A549 (cell line): ENCODE data around the gene NR2C2AP. TPM values are rescaled to one million over a fixed set of nuclear protein-coding genes. Genes with fewer than 3 reads are reported as not detected.

ENCODE experiments used
- ATAC-seq, 2 experiments: fragments of 200-7000 bp in 1 of 2; fragments of >200 bp in 1 of 2; cut with Nextera tagmentation in 1 of 2; cut with Tn5 transposase in 1 of 2; 3 replicates each; pipeline versions ENCODE4 v1.8.0 to v1.9.1; 2018 to 2020; ENCODE audit warnings: mild to moderate bottlenecking in 1 of 2, moderate library complexity in 1 of 2
- CTCF ChIA-PET: fragments of 300-600 bp; sonication (Branson Sonifier 250); formaldehyde crosslinking; extraction: SDS; loops from one replicate; lab custom pipeline; 2021; ENCODE audit warnings: antibody characterized with exemption, inconsistent platforms; lab: Yijun Ruan, JAX
- POLR2A ChIA-PET: fragments of 350-600 bp; formaldehyde crosslinking; extraction: SDS; loops from one replicate; lab custom pipeline; 2021; ENCODE audit warnings: antibody characterized with exemption, inconsistent platforms; lab: Yijun Ruan, JAX
- DNase-seq, 2 experiments: peaks; one replicate each; pipeline versions ENCODE4 v3.0.0 to v3.0.0-alpha.2; 2011 to 2016; ENCODE audit warnings: low read depth in 1 of 2, low spot score in 1 of 2
- FAIRE-seq: peaks from 2 replicates; lab custom pipeline; 2011; peaks lifted over from hg19 to GRCh38; lab: Jason Lieb, UNC
- H3K27ac ChIP-seq, 2 experiments: fragments of >200 bp; sonication (Bioruptor Twin); formaldehyde crosslinking; 3 replicates each; pipeline ENCODE4 v1.5.1; 2016 to 2017
- H3K4me1 ChIP-seq: fragments of >200 bp; sonication (Bioruptor Twin); formaldehyde crosslinking; 3 replicates; pipeline ENCODE4 v1.6.1; 2016
- H3K4me2 ChIP-seq: fragments of >200 bp; sonication (Bioruptor Twin); formaldehyde crosslinking; 3 replicates; pipeline ENCODE4 v1.6.1; 2016
- H3K4me3 ChIP-seq: fragments of >200 bp; sonication (Bioruptor Twin); formaldehyde crosslinking; 3 replicates; pipeline ENCODE4 v1.5.1; 2016
- H3K9me3 ChIP-seq: fragments of >200 bp; sonication (Bioruptor Twin); formaldehyde crosslinking; 3 replicates; pipeline ENCODE4 v1.6.1; 2016
- ATOH8 ChIP-seq: fragments of 250-450 bp; sonication (Bioruptor Pico); IDR thresholded peaks from 2 replicates; pipeline ENCODE4 v1.5.0; 2020; ENCODE audit warnings: low read depth, mild to moderate bottlenecking, moderate library complexity
- BHLHE40 ChIP-seq: IDR thresholded peaks from 2 replicates; pipeline ENCODE4 v1.6.1; 2012; ENCODE audit warnings: low read depth, low read length, inconsistent platforms
- CEBPB ChIP-seq, 2 experiments: fragments of >200 bp in 1 of 2; sonication (Bioruptor Twin) in 1 of 2; formaldehyde crosslinking in 1 of 2; IDR thresholded peaks; 2 replicates each; pipeline ENCODE4 v1.6.1; 2012 to 2016
- EHF ChIP-seq: fragments of 250-450 bp; sonication (Bioruptor Pico); IDR thresholded peaks from 2 replicates; pipeline ENCODE4 v1.5.0; 2020; ENCODE audit warnings: mild to moderate bottlenecking
- FOSB ChIP-seq: fragments of 250-450 bp; sonication (Bioruptor Pico); IDR thresholded peaks from 2 replicates; pipeline ENCODE4 v1.5.0; 2020; ENCODE audit warnings: mild to moderate bottlenecking, moderate library complexity
- GATA3 ChIP-seq: IDR thresholded peaks from 2 replicates; pipeline ENCODE4 v1.6.1; 2012; ENCODE audit warnings: borderline replicate concordance
- HEYL ChIP-seq: fragments of 250-450 bp; sonication (Bioruptor Pico); IDR thresholded peaks from 2 replicates; pipeline ENCODE4 v1.8.0; 2021; ENCODE audit warnings: mild to moderate bottlenecking, moderate library complexity
- HOXA7 ChIP-seq: fragments of 250-450 bp; sonication (Bioruptor Pico); IDR thresholded peaks from 2 replicates; pipeline ENCODE4 v1.5.0; 2020; ENCODE audit warnings: mild to moderate bottlenecking, moderate library complexity
- HOXB13 ChIP-seq: fragments of 250-450 bp; sonication (Bioruptor Pico); IDR thresholded peaks from 2 replicates; pipeline ENCODE4 v1.5.0; 2020; ENCODE audit warnings: low read depth, mild to moderate bottlenecking, moderate library complexity
- HOXB5 ChIP-seq: fragments of 250-450 bp; sonication (Bioruptor Pico); IDR thresholded peaks from 2 replicates; pipeline ENCODE4 v1.5.0; 2020; ENCODE audit warnings: mild to moderate bottlenecking, moderate library complexity
- JUNB ChIP-seq: fragments of >200 bp; sonication (Bioruptor Twin); formaldehyde crosslinking; IDR thresholded peaks from 2 replicates; pipeline ENCODE4 v1.6.1; 2016
- KDM5A ChIP-seq: fragments of 200-600 bp; sonication (generic); IDR thresholded peaks from 2 replicates; pipeline ENCODE4 v1.6.1; 2016; ENCODE audit warnings: antibody characterized with exemption, mild to moderate bottlenecking
- MAFK ChIP-seq: fragments of 450-650 bp; IDR thresholded peaks from 2 replicates; pipeline ENCODE4 v1.6.1; 2014; ENCODE audit not compliant: partially characterized antibody
- MAZ ChIP-seq: fragments of 150-350 bp; IDR thresholded peaks from 2 replicates; pipeline ENCODE4 v1.6.1; 2014; ENCODE audit warnings: antibody characterized with exemption, low read depth, low read length, borderline replicate concordance
- MYC ChIP-seq: IDR thresholded peaks from 2 replicates; pipeline ENCODE4 v1.6.1; 2012; ENCODE audit warnings: mild to moderate bottlenecking, inconsistent platforms, low read length, improper control_type of control experiment, borderline replicate concordance
- NPAS2 ChIP-seq: fragments of 250-450 bp; sonication (Bioruptor Pico); IDR thresholded peaks from 2 replicates; pipeline ENCODE4 v1.8.0; 2022; ENCODE audit warnings: mild to moderate bottlenecking, moderate library complexity, borderline replicate concordance
- PHF8 ChIP-seq: fragments of 200-600 bp; sonication (generic); IDR thresholded peaks from 2 replicates; pipeline ENCODE4 v1.6.1; 2016; ENCODE audit warnings: low read depth, mild to moderate bottlenecking, antibody characterized with exemption, moderate library complexity, borderline replicate concordance
- RAD21 ChIP-seq, 2 experiments: fragments of >200 bp in 1 of 2; sonication (Bioruptor Twin) in 1 of 2; formaldehyde crosslinking in 1 of 2; IDR thresholded peaks in 1 of 2; conservative IDR thresholded peaks in 1 of 2; 2 replicates in 1 of 2; 3 replicates in 1 of 2; pipeline ENCODE4 v1.6.1; 2012 to 2018; ENCODE audit warnings: inconsistent platforms in 1 of 2
- RCOR1 ChIP-seq: fragments of 150-350 bp; IDR thresholded peaks from 2 replicates; pipeline ENCODE4 v1.6.1; 2014; ENCODE audit warnings: antibody characterized with exemption, low read length, low read depth
- RFX5 ChIP-seq: fragments of 450-650 bp; IDR thresholded peaks from 2 replicates; pipeline ENCODE4 v1.7.1; 2014; ENCODE audit warnings: antibody characterized with exemption, mild to moderate bottlenecking, moderate library complexity
- TFCP2L1 ChIP-seq: fragments of 250-450 bp; sonication (Bioruptor Pico); IDR thresholded peaks from 2 replicates; pipeline ENCODE4 v1.5.0; 2021; ENCODE audit warnings: mild to moderate bottlenecking
- TP53 ChIP-seq: fragments of 250-450 bp; sonication (Bioruptor Pico); IDR thresholded peaks from 2 replicates; pipeline ENCODE4 v1.5.0; 2021; ENCODE audit warnings: mild to moderate bottlenecking, moderate library complexity
- WGBS: methylation state at CpG from one replicate; pipeline ENCODE4 v1.1.6; 2017; ENCODE audit errors: missing lambda C conversion rate; 5-methylcytosine and 5-hydroxymethylcytosine counted together
- polyA plus RNA-seq, 4 experiments: library from polyadenylated mRNA; depleted of rRNA in 3 of 4; stranded (reverse); fragments of >200 nt; fragmentation: RNase III in 1 of 4; extraction: RNeasy Plus Mini Kit Qiagen cat#74134 plus additional on column Dnase treatment in 1 of 4; gene quantifications; 2 replicates in 3 of 4; 3 replicates in 1 of 4; pipeline ENCODE4 v1.2.3, GENCODE V29; 2011 to 2017

Gene NR2C2AP
- polyA plus RNA-seq, 2 of the 4 experiments (the other 2 are of a cell fraction) = 20.0 to 24.6 TPM

GRCh38 chr19:19170053-19170872 is 33.0 kb downstream of the NR2C2AP start, which contains the start of gene MEF2B:
Gene MEF2B (minus strand): TSS chr19:19170263. CDS start chr19:19150735, 19,528 bp downstream.
- CTCF ChIA-PET = no interaction called here
- FAIRE-seq = no peak

GRCh38 chr19:19169236-19170052 is 33.8 kb downstream of the NR2C2AP start:
- CTCF ChIA-PET = no interaction called here
- ATAC-seq = no peak; a peak in 1 of 6 replicates

More at GRCh38 chr19:19170053-19170872, 33.0 kb downstream of the NR2C2AP start, which contains the start of gene MEF2B:
- peaks cover 5% of the 10 kb centered on the region; the same call in 1 of the 3 replicates for H3K4me1 ChIP-seq
- H3K9me3 ChIP-seq = no peaks in the 10 kb centered on the region
- ATAC-seq = peak; percentile 26 to 70; a peak in 3 of 6 replicates
- POLR2A ChIA-PET = no interaction called here
- H3K4me3 ChIP-seq = no peak within 1 kb of the TSS
- WGBS = 86% methylated on average over 29 of the region's 56 CpGs
- DNase-seq = peak in 1 of 2 experiments; percentile 18
- TF ChIP-seq GATA3 (no peak), TP53 (CRISPR knock-in tag) (no peak), EHF (CRISPR knock-in tag) (no peak), MYC (no peak), HOXB5 (no peak), ATOH8 (CRISPR knock-in tag) (no peak), HOXA7 (CRISPR knock-in tag) (no peak)
- TF ChIP-seq, all 56 proteins: peak for 0
- Histone ChIP-seq H3K4me2 (no peak within 1 kb of the TSS), H3K27ac (no peak within 1 kb of the TSS)

GRCh38 chr19:19167612-19168011 is 35.6 kb downstream of the NR2C2AP start:
- Histone ChIP-seq H3K4me1 (peaks cover 5% of the 10 kb centered on the region; the same call in 1 of the 3 replicates), H3K27ac (no peak overlapping the region), H3K4me3 (no peak overlapping the region), H3K4me2 (no peak overlapping the region), H3K9me3 (no peaks in the 10 kb centered on the region)
- 86% methylated on average over 3 of the region's 3 CpGs for WGBS
- ATAC-seq (no peak), FAIRE-seq (no peak), DNase-seq (no peak)
- no peak for TF ChIP-seq BHLHE40
- no peak for TF ChIP-seq PHF8
- no peak for TF ChIP-seq MAZ
- no peak for TF ChIP-seq HOXA7 (CRISPR knock-in tag)
- TF ChIP-seq JUNB = no peak
- no peak for TF ChIP-seq HEYL
- POLR2A ChIA-PET = no interaction called here
- CTCF ChIA-PET = interaction anchor here (0.5 to 1.7 kb wide), 5 partner anchors 9 to 410 kb away, joined by 3 to 5 read pairs (median 3); no protein-coding TSS in a partner anchor

More at GRCh38 chr19:19169236-19170052, 33.8 kb downstream of the NR2C2AP start:
- POLR2A ChIA-PET = interaction anchor here (0.7 kb wide), 1 partner anchor 9 kb away, joined by 4 read pairs; no protein-coding TSS in a partner anchor
- H3K4me1 ChIP-seq = peaks cover 5% of the 10 kb centered on the region; the same call in 1 of the 3 replicates
- no peak overlapping the region for H3K4me2 ChIP-seq
- H3K27ac ChIP-seq = no peak overlapping the region
- TF ChIP-seq HOXB13 (CRISPR knock-in tag) (no peak), NPAS2 (CRISPR knock-in tag) (no peak), EHF (CRISPR knock-in tag) (no peak), RCOR1 (no peak), BHLHE40 (no peak), FOSB (CRISPR knock-in tag) (no peak), MAFK (no peak), RFX5 (no peak), TFCP2L1 (no peak), KDM5A (no peak), CEBPB (IDR thresholded peaks at IDR 0.05) (no peak), RAD21 (conservative IDR thresholded peaks at IDR 0.05 in 1 of 2, IDR thresholded peaks at IDR 0.05 in 1 of 2) (no peak)
- 76% methylated on average over 7 of the region's 9 CpGs for WGBS
- H3K9me3 ChIP-seq = no peaks in the 10 kb centered on the region
- DNase-seq = no peak
- no peak overlapping the region for H3K4me3 ChIP-seq
- no peak for FAIRE-seq
